Panc1 (cell line): ENCODE results near the gene BDH2.

Source experiments
- POLR2AphosphoS5 ChIP-seq: IDR thresholded peaks from 2 replicates; pipeline ENCODE4 v1.6.1; 2012; ENCODE audit warnings: mild to moderate bottlenecking, low read depth, low read length, moderate library complexity
- SIN3A ChIP-seq: IDR thresholded peaks from 2 replicates; pipeline ENCODE4 v1.6.1; 2012; ENCODE audit warnings: low read depth, mild to moderate bottlenecking, low read length, moderate library complexity, borderline replicate concordance; ENCODE audit not compliant: insufficient read depth
- TCF7L2 ChIP-seq: IDR thresholded peaks from 2 replicates; pipeline ENCODE4 v1.6.1; 2011; ENCODE audit warnings: mild to moderate bottlenecking, low read depth, low read length, inconsistent platforms
- TF ChIP-seq, protein P1 (sequence below): fragments of 450-650 bp; IDR thresholded peaks from 2 replicates; pipeline ENCODE4 v1.5.1; 2017; ENCODE audit warnings: mild to moderate bottlenecking

DNA sequence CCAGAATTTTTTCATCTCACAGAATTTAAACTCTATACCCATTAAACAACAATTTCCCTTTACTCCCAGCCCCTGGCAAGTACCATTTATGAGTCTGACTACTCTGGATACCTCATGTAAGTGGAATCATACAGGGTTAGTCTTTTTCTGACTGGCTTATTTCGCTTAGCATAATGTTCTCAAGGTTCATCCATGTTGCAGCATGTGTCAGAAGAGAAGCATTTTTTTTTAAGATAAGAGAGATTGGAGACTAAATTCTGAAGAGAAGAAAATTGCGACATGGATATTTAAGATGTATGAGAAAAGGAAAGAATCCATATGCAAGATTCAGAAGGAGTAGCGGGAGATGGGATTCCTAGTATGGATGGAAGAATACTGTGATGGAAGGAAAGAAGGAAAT is 68.8 kb downstream of the BDH2 start:
- TF ChIP-seq, protein P1, sequence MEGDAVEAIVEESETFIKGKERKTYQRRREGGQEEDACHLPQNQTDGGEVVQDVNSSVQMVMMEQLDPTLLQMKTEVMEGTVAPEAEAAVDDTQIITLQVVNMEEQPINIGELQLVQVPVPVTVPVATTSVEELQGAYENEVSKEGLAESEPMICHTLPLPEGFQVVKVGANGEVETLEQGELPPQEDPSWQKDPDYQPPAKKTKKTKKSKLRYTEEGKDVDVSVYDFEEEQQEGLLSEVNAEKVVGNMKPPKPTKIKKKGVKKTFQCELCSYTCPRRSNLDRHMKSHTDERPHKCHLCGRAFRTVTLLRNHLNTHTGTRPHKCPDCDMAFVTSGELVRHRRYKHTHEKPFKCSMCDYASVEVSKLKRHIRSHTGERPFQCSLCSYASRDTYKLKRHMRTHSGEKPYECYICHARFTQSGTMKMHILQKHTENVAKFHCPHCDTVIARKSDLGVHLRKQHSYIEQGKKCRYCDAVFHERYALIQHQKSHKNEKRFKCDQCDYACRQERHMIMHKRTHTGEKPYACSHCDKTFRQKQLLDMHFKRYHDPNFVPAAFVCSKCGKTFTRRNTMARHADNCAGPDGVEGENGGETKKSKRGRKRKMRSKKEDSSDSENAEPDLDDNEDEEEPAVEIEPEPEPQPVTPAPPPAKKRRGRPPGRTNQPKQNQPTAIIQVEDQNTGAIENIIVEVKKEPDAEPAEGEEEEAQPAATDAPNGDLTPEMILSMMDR = no peak
- TF ChIP-seq POLR2AphosphoS5 (no peak), SIN3A (no peak), TCF7L2 (no peak)
